ENCODE data around the gene GPR173.

GPR173 gene

DNA sequence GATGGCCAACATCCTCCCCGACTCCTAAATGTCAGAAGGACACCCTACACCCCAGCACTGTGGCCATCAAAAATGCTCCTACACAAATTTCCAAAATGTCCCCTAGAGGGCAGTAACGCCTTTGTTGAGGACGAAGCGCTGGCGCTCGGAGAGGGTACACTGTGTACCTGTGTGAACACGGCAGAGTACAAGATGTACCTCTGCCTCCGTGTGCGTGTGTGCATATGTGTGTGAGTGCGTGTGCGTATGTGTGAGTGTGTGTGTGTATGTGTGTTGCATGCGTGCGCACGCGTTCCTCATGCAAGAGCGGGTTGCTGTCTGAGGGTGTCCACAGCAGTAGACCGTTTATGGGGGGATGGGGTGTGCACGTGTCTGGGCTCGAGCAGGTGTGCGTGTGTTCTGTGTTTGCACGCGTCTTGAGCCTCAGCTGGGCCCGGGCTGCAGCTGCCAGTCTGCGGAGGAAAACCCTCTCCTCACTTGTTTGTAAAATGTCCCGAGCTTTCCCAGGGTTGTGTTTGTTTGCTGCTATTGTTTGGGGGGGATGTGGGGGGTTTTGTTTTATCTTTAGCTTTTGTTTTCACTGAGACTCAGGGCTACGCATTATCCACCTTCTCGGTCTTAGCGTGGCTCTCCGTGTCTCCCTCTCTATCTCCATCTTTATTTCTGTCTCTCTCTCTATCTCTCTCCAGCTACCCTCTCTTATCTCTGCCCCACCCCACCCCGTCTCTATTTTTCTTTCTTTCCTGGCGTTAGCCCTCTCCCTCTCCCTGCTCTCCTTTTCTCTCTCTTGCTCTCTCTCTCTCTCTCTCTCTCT, 23.2 kb downstream of the GPR173 start:
- peak; percentile 45 to 47 for DNase-seq

DNA sequence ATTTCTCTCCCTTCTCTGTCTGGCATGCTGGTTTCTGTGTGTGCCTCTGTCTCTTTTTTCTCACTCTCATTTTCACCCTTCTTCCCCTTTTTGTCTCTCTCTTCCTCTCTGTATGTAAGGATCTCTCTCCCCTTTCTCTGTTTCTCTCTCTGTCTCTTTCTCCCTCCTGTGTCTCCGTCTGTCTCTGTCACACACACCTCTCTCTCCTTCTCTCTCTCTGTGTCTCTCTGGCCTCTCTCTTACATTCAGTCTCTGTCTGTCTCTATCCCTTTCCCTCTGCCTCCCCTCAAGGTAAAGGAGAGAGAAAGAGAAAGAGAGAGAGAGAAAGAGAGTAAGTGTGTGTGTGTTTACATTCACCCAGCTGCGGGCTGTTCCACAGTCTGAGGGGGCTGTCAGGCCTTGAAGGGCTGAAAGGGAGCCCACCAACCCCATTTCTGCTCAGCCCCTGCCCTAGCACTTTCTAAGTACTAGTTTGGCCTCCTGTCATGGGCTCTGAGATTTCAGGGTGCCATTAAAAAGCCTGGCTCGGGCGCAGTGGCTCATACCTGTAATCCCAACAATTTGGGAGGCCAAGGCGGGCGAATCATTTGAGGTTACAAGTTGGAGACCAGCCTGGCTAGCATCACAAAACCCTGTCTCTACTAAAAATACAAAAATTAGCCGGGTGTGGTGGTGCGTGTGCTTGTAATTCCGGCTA, 24.0 kb downstream of the GPR173 start:
- DNase-seq, result no peak

DNA sequence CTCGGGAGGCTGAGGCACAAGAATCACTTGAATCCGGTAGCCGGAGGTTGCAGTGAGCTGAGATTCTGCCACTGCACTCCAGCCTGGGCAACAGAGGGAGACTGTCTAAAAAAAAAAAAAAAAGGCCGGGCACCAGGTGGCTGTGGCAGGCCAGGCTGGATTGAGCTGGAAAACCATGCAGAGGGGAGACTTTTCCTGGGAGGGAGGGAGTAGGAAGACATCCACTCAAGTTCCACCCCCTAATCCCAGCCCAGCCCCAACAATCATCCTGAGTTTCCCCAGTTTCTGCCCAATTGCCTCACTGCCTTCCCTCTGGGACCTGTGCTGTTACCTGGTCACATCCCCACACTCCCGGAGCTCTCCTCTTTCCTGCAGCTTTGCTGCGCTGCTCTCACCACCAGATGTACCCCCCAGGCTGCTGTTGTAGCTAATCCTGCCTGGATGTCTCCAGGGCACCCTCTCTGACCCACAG, 24.6 kb downstream of the GPR173 start:
- DNase-seq, result no peak

DNA sequence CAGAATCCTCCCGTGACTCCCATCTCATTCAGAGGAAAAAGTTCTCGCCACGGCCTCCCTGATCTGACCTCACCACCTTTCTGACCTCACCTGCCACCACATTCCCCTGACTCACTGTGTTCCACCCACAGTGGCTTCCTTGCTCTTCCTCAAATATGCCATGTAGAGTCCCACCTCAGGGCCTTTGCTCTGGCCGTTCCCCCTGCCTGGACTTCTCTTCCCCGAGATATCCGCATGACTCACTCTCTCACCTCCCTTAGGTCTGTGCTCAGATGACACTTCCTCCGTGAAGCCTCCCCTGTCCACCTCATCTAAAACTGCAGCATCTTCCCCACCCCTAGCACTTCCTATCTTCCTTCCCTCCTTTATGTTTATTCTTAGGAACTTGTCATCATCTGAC, 26.4 kb downstream of the GPR173 start:
- no peak for DNase-seq

DNA sequence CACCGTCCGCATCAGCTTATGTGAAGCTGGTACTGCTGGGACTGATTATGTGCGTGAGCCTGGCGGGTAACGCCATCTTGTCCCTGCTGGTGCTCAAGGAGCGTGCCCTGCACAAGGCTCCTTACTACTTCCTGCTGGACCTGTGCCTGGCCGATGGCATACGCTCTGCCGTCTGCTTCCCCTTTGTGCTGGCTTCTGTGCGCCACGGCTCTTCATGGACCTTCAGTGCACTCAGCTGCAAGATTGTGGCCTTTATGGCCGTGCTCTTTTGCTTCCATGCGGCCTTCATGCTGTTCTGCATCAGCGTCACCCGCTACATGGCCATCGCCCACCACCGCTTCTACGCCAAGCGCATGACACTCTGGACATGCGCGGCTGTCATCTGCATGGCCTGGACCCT, 28.1 kb downstream of the GPR173 start:
- DNase-seq, result no peak

DNA sequence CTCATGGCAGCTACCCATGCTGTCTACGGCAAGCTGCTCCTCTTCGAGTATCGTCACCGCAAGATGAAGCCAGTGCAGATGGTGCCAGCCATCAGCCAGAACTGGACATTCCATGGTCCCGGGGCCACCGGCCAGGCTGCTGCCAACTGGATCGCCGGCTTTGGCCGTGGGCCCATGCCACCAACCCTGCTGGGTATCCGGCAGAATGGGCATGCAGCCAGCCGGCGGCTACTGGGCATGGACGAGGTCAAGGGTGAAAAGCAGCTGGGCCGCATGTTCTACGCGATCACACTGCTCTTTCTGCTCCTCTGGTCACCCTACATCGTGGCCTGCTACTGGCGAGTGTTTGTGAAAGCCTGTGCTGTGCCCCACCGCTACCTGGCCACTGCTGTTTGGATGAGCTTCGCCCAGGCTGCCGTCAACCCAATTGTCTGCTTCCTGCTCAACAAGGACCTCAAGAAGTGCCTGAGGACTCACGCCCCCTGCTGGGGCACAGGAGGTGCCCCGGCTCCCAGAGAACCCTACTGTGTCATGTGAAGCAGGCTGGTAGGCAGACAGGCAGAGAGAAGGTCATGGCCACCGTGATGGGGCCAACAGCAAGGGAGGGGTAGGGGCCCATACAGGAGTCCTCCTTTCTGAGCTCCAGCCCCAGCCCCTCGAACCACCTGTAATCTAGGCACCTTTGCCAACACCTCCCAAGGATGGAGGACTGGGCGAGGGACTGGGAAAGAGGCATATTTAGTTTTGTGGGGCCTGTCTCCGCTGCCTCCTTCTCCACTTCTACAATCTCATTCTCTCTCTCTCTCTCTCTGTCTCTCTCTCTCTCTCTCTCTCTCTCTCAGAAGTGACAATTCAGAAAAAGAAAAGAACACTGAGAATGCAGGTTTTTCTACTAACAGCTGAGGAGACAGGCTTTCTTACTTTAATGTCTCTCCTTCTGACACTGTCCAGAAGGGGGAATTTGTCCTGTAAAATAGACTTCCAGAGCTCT, 28.9 kb downstream of the GPR173 start:
- no peak for DNase-seq

DNA sequence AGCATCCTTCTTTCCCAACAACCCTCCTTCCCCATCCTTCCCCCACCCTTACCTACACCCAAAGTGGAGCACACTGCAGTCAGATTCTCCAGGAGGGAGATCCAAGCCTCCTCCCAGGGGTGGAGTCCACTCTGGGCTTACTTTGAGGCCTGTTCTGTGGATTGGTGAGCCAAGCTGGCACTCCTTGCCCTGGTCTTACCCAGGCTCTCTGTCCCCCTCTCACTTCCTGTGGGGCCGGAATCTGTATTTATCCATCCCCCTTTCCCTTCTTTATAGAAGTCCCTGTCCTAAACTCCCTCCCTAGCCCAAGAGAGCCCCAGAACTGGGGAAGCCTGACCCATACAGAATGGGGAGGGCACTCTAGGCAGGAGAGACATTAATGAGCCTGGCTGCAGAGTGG, 30.4 kb downstream of the GPR173 start:
- no peak for DNase-seq

DNA sequence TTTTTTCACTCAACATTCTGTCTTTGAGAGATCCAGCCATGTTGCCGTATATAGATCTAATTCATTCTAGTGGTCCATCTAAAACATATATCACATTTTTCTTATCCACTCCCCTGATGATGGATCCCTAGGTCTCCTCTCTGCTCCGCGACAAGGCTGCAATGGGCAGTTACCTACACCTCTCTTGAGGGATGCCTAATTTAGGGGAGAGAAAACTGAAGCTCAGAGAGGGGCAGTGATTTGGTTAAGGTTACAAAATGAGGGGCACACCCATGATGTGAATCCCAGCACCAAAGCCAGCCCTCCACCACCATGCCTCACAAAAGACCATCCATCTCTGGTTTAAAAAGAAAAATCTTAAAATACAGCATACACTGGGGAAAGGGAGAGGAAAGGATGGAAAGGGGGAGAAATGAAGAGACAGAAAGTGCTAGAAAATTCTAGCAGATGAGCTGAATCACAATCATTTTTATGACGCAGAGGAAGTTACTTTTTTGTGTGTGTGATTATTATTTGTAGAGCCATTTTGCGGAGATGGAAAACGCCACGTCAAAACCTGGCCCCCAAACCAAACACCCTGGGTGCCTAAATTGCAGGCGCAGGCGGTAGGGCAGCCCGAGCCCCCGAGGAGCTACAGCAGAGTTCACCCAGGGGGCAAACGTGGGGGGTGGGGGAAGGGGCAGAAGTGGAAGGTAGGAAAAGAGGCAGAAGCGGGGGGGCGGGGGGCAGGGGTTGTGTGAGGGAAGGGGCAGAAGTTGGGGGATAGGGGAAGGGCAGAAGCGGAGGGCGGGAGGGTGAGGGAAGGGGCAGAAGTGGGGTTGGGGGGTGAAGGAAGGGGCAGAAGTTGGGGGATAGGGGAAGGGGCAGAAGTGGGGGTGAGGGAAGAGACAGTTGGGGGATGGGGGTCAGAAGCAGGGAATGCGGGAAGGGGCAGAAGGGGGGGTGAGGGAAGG, 32.3 kb downstream of the GPR173 start:
- DNase-seq, result no peak

DNA sequence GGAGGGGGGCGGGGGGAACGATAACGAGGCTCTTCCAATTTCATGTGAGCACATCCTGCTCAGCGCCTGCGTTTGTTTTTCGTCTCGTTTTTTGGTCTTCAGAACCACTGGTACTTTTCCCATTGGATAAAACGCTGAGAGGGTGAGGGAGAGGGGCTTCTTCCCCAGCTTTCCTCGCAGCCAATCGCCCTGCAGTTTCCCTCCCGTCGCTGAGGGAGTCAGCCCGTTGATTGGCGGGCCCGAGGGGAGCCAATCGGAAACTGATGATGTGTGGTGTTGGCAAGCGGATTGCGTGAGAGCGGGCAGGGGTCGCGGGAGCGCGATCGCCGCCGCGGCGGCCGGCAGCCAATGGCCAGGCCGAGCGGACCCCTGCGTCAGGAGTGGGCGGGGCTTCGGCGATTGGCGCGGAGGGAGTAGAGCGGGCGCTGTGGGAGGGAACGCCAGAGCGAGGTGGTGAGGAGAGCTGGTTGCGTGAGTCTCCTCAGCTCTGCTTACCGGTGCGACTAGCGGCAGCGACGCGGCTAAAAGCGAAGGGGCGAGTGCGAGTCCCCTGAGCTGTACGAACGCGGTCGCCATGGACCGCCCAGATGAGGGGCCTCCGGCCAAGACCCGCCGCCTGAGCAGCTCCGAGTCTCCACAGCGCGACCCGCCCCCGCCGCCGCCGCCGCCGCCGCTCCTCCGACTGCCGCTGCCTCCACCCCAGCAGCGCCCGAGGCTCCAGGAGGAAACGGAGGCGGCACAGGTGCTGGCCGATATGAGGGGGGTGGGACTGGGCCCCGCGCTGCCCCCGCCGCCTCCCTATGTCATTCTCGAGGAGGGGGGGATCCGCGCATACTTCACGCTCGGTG, 33.6 kb downstream of the GPR173 start, which contains the start of gene TSPYL2:
TSS of gene TSPYL2 (plus strand) at position 443 of the 848 bp plus-strand sequence. CDS start at position 575, 132 bp downstream.
- DNase-seq, result peak; percentile 70 to 78

DNA sequence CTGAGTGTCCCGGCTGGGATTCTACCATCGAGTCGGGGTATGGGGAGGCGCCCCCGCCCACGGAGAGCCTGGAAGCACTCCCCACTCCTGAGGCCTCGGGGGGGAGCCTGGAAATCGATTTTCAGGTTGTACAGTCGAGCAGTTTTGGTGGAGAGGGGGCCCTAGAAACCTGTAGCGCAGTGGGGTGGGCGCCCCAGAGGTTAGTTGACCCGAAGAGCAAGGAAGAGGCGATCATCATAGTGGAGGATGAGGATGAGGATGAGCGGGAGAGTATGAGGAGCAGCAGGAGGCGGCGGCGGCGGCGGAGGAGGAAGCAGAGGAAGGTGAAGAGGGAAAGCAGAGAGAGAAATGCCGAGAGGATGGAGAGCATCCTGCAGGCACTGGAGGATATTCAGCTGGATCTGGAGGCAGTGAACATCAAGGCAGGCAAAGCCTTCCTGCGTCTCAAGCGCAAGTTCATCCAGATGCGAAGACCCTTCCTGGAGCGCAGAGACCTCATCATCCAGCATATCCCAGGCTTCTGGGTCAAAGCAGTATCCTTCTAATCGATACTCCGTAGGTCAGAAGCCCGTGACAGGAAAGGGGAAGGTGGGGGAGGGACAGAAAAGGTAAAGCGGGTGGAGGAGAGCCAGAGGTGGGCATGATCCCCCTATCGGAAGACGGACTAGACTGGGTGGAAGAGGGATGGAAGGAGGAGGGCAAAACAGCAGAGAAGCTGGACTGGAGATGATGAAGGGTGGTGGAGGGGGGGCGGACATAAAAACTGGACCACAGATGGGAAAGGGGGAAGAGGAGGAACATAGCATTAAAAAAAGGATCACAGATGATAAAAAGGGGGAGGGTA, 34.4 kb downstream of the GPR173 start:
- no peak for DNase-seq

DNA sequence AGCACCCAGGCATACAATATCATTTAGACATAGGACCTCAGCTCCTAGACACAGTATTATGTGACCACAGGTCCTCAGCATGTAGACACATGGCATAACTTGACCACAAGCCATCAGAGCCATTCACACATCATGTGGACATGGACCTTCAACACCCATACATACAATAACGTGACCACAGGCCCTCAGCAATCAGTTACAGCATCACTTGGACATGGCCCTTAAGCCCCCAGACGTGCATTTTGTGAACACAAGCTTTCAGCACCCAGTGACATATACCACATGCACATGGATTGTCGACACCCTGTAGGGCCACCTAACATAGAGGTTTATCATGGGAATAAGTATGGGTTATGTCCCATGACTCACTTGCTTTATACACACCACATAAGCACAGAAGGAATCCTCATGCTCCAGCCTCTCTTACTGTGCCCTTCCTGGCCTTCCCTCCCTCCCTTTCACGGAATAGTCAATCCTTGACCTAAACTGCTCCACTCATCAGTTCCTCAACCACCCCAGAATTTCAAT, 35.5 kb downstream of the GPR173 start:
- DNase-seq, result no peak

DNA sequence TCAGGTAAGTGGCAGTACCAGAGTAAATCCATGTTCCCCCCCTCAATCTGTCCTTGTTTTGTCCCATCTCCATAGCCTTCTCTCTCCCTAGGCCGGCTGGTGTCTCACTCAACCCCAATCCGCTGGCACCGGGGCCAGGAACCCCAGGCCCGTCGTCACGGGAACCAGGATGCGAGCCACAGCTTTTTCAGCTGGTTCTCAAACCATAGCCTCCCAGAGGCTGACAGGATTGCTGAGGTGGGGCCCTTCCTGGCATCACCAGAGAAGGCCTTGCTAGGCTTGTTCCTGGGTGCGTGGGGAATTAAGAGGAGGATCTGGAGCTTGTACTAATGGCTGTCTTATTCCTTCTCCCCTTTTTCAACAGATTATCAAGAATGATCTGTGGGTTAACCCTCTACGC, 36.3 kb downstream of the GPR173 start:
- no peak for DNase-seq

DNA sequence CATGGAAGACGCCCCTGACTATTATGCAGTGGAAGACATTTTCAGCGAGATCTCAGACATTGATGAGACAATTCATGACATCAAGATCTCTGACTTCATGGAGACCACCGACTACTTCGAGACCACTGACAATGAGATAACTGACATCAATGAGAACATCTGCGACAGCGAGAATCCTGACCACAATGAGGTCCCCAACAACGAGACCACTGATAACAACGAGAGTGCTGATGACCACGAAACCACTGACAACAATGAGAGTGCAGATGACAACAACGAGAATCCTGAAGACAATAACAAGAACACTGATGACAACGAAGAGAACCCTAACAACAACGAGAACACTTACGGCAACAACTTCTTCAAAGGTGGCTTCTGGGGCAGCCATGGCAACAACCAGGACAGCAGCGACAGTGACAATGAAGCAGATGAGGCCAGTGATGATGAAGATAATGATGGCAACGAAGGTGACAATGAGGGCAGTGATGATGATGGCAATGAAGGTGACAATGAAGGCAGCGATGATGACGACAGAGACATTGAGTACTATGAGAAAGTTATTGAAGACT, 37.2 kb downstream of the GPR173 start:
- no peak for DNase-seq

DNA sequence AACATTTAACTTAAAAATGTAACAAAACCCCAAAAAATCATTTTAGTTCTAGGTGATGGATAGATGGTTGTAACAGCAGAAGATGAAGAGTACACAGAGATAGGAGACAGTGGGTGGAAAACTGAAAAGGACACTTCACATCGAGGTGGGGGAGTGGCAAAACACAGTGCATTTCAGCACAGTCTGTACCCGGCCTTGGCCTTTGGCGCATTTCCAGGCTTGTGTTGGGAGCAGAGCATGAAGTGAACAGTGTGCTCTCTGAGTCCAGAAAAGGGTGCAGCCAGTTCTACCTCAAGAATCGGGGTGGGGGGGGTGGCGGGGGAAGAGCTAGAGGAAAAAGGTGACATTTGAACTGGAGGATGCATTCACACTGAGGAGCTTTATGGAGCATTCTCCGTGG, 37.9 kb downstream of the GPR173 start:
- no peak for DNase-seq

DNA sequence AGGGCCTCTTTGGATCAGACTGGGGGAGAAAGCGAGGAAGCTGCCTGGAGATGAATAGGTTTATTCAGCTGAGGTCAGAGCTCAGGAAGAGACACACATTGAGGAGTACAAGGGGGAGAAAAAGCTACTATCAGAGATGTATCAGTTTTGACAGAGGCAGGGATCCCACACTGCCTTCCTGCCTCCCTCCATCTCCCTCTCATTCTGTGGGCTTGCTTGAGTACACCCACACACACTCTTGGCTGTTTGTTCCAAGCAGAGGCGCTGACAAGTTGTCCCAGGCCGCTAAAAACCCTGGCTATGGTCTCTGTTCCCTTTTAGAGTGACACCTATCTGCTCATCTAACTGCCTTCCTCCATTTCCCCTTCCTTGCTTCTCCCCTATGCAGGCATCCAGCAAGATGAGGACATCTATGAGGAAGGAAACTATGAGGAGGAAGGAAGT, 38.8 kb downstream of the GPR173 start:
- DNase-seq, result no peak

DNA sequence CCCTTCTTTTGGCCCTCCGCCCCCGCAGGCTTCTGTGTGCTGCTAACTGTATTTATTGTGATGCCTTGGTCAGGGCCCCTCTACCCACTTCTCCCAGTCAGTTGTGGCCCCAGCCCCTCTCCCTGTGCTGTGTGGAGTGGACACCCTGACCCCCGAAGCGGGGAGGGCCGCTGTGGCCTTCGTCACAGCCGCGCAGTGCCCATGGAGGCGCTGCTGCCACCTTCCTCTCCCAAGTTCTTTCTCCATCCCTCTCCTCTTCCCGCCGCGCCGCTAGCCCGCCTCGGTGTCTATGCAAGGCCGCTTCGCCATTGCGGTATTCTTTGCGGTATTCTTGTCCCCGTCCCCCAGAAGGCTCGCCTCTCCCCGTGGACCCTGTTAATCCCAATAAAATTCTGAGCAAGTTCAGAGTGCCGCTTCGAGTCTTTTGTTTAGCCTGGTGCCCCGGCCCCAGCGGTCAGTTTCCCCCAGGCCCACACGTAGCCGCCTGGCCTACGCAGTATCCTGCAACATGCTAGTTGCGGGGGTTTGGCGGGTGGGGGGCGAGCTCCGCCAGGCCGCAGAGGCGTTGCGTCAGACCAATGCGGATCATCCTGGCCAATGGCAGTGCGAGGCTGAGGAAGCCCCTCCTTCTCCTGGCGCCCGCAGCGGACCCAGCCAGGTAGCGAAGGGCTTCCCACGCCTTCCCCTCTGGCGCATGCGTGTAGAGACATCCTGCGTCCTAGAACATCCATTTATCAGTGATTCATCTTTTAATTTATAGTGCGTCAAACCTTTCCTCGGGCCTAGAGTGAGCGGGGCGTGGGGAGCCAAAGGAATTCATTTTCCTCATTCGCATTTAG, 39.8 kb downstream of the GPR173 start:
- DNase-seq, result no peak

DNA sequence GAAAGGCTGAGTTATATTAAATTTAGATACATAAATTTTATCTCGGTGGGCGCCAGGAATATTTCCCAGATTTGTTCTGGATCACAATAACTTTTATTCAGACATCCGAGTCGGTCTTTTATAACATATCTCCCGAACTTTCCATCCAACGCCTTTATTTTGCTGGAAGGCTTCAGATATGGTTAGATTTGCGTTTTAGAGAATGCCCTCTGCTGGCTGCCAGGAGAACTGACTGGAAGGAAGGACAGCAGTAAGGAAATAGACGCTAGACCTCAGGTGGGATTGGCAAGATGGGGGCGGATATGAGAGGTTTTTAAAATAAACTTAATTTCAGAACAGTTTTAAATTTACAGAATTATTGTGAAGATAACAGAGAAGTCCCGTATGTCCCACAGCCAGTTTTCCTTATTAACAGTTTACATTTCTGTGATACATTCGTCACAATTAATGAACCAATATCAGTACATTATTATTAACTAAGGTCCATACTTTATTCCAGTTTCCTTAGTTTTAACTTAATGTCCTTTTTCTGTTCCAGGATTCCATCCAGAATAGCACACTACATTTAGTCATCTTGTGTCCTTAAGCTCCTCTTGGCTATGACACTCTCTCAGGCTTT, 40.7 kb downstream of the GPR173 start:
- DNase-seq, result peak; percentile 38 to 42

DNA sequence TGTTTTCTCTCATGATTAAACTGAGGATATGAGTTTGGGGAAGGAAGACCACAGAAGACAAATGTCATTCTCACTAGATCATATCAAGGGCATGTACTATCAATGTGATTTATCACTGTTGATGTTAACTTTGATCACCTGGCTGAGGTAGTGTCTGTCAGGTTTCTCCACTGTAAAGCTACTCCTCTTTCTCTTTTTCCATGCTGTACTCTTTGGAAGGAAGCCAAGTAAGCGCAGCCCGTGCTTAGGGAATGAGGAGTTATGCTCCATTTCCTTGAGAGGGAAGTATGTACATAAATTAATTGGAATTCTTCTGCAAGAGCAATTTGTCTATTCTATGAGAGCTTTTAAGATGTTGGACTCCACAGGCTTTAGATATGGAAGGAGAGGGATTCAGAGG, 41.3 kb downstream of the GPR173 start:
- DNase-seq, result no peak
